Chondrocyte (in vitro differentiated cells): ENCODE measurements around the gene STPG3. TPM values are rescaled to one million over a fixed set of nuclear protein-coding genes. Genes with fewer than 3 reads are reported as not detected.

Experiments used
- DNase-seq: peaks from one replicate; pipeline ENCODE4 v3.0.0; 2021; ENCODE audit warnings: mixed read lengths, low spot score
- H3K27ac Mint-ChIP-seq: one replicate; pipeline ENCODE4 v1.8.0; 2021; ENCODE audit warnings: mild to moderate bottlenecking, moderate library complexity, mixed read lengths; ENCODE audit not compliant: unreplicated experiment
- H3K27me3 Mint-ChIP-seq: 2 replicates; pipeline ENCODE4 v1.8.0; 2021; ENCODE audit warnings: low read depth, mixed read lengths
- H3K36me3 Mint-ChIP-seq: 2 replicates; pipeline ENCODE4 v1.8.0; 2021; ENCODE audit warnings: low read depth, mixed read lengths
- H3K4me1 Mint-ChIP-seq: 2 replicates; pipeline ENCODE4 v1.8.0; 2021; ENCODE audit warnings: low read depth, mild to moderate bottlenecking, mixed read lengths
- H3K4me3 Mint-ChIP-seq: one replicate; pipeline ENCODE4 v1.8.0; 2021; ENCODE audit warnings: mild to moderate bottlenecking, moderate library complexity, mixed read lengths; ENCODE audit not compliant: unreplicated experiment
- H3K9me3 Mint-ChIP-seq: 2 replicates; pipeline ENCODE4 v1.8.0; 2021; ENCODE audit warnings: low read depth, mixed read lengths
- CTCF ChIP-seq: fragments of 200-600 bp; sonication (generic); IDR thresholded peaks from 2 replicates; pipeline ENCODE4 v1.5.0; 2021; ENCODE audit warnings: antibody characterized with exemption, mild to moderate bottlenecking, moderate library complexity
- total RNA-seq: library from RNA; stranded (reverse); gene quantifications from 3 replicates; pipeline ENCODE4 v1.2.1, GENCODE V29; 2021

STPG3 gene
- total RNA-seq, 1 donor from 2014 or later = not detected

- H3K27me3 Mint-ChIP-seq = peaks cover 2% of the 10 kb centered on the region
- no peak overlapping the region for H3K4me3 Mint-ChIP-seq
- peaks cover 21% of the 10 kb centered on the region for H3K4me1 Mint-ChIP-seq
- no peak overlapping the region for H3K27ac Mint-ChIP-seq
- no peak for TF ChIP-seq CTCF
- no peaks in the 10 kb centered on the region for H3K9me3 Mint-ChIP-seq
- no peaks in the 10 kb centered on the region for H3K36me3 Mint-ChIP-seq
- no peak for DNase-seq
Observed at GRCh38 chr9:137297966-137298365, 46.9 kb downstream of the STPG3 start.

GRCh38 chr9:137298401-137299202, 47.5 kb downstream of the STPG3 start:
- Mint-ChIP-seq H3K4me3 (no peak overlapping the region), H3K4me1 (peaks cover 21% of the 10 kb centered on the region), H3K36me3 (no peaks in the 10 kb centered on the region), H3K27ac (no peak overlapping the region), H3K9me3 (no peaks in the 10 kb centered on the region), H3K27me3 (peaks cover 2% of the 10 kb centered on the region)
- no peak for TF ChIP-seq CTCF
- no peak for DNase-seq

GRCh38 chr9:137299203-137299565, 48.1 kb downstream of the STPG3 start:
- Mint-ChIP-seq H3K27ac (no peak overlapping the region), H3K4me3 (no peak overlapping the region), H3K9me3 (no peaks in the 10 kb centered on the region), H3K36me3 (no peaks in the 10 kb centered on the region), H3K27me3 (peaks cover 2% of the 10 kb centered on the region), H3K4me1 (peaks cover 21% of the 10 kb centered on the region)
- no peak for DNase-seq
- TF ChIP-seq CTCF = no peak

GRCh38 chr9:137299938-137300337, 48.9 kb downstream of the STPG3 start:
- no peaks in the 10 kb centered on the region for H3K9me3 Mint-ChIP-seq
- H3K4me1 Mint-ChIP-seq = peaks cover 23% of the 10 kb centered on the region
- H3K36me3 Mint-ChIP-seq = no peaks in the 10 kb centered on the region
- no peak for DNase-seq
- H3K4me3 Mint-ChIP-seq = peak overlapping the region; percentile 54
- no peak overlapping the region for H3K27ac Mint-ChIP-seq
- no peak for TF ChIP-seq CTCF
- H3K27me3 Mint-ChIP-seq = peaks cover 2% of the 10 kb centered on the region

GRCh38 chr9:137300567-137301080, 49.5 kb downstream of the STPG3 start:
- H3K9me3 Mint-ChIP-seq = no peaks in the 10 kb centered on the region
- no peak for TF ChIP-seq CTCF
- no peaks in the 10 kb centered on the region for H3K36me3 Mint-ChIP-seq
- H3K4me1 Mint-ChIP-seq = peaks cover 30% of the 10 kb centered on the region
- H3K27ac Mint-ChIP-seq = peak overlapping the region; percentile 47
- H3K4me3 Mint-ChIP-seq = peak overlapping the region; percentile 73
- no peak for DNase-seq
- peaks cover 2% of the 10 kb centered on the region for H3K27me3 Mint-ChIP-seq
